Upper lobe of left lung (tissue), 6 donors: ENCODE measurements around the gene GRHL1. TPM values are rescaled to one million over a fixed set of nuclear protein-coding genes. Genes with fewer than 3 reads are reported as not detected.

Experiments
- ATAC-seq, 2 donors: fragments of 200-7000 bp; cut with Tn5 transposase; one replicate each; pipeline ENCODE4 v1.9.1; 2022; ENCODE audit warnings: mild to moderate bottlenecking in 2 of 2, moderate library complexity in 2 of 2; ENCODE audit not compliant: low FRiP score in 2 of 2
- DNase-seq, 2 donors: peaks; one replicate each; pipeline ENCODE4 v3.0.0-alpha.2; 2019 to 2020
- H3K27ac ChIP-seq, 4 donors: fragments of 200-600 bp; sonication (generic); one replicate each; pipeline ENCODE4 v1.5.1; 2016 to 2019
- H3K27me3 ChIP-seq, 4 donors: fragments of 200-600 bp; sonication (generic); one replicate each; pipeline ENCODE4 v1.5.1; 2017 to 2019
- H3K36me3 ChIP-seq, 4 donors: fragments of 200-600 bp; sonication (generic); one replicate each; pipeline ENCODE4 v1.5.1; 2016 to 2019
- H3K4me1 ChIP-seq, 4 donors: fragments of 200-600 bp; sonication (generic); one replicate each; pipeline ENCODE4 v1.5.1; 2018 to 2019
- H3K4me3 ChIP-seq, 4 donors: fragments of 200-600 bp; sonication (generic); one replicate each; pipeline ENCODE4 v1.5.1; 2017 to 2019; ENCODE audit warnings: mild to moderate bottlenecking in 2 of 4, moderate library complexity in 1 of 4
- H3K9me3 ChIP-seq, 4 donors: fragments of 200-600 bp; sonication (generic); one replicate each; pipeline ENCODE4 v1.5.1; 2018 to 2019
- CTCF ChIP-seq, 6 experiments: fragments of 450-650 bp in 4 of 6; fragments of 200-600 bp in 2 of 6; sonication (generic) in 2 of 6; IDR thresholded peaks; one replicate each; pipeline ENCODE4 v1.5.1; 2016 to 2019; ENCODE audit warnings: antibody characterized with exemption in 6 of 6
- EP300 ChIP-seq, 4 donors: sonication (generic); formaldehyde crosslinking; IDR thresholded peaks; one replicate each; pipeline ENCODE4 v1.5.1; 2017; ENCODE audit warnings: antibody characterized with exemption in 4 of 4, control low read depth in 2 of 4
- POLR2A ChIP-seq, 4 donors: fragments of 450-650 bp; IDR thresholded peaks; one replicate each; pipeline ENCODE4 v1.5.1; 2016 to 2017; ENCODE audit warnings: antibody characterized with exemption in 4 of 4, mild to moderate bottlenecking in 2 of 4
- POLR2AphosphoS5 ChIP-seq, 2 donors: sonication (generic); formaldehyde crosslinking; IDR thresholded peaks; one replicate each; pipeline ENCODE4 v1.5.1; 2017; ENCODE audit warnings: antibody characterized with exemption in 2 of 2
- WGBS, 2 donors: methylation state at CpG; one replicate each; pipeline ENCODE4 v1.1.5; 2017 to 2018; 5-methylcytosine and 5-hydroxymethylcytosine counted together
- total RNA-seq, 6 donors: library from RNA; depleted of rRNA in 4 of 6; stranded (reverse); fragments of >200 nt in 4 of 6; gene quantifications; one replicate each; pipeline versions ENCODE4 v1.1.0 to v1.2.1, GENCODE V29; 2016 to 2021
- donor health status: DM: no; HTN: no; CAD: no; lungs with moderate emphysema.
- donor health status: DM: no; HTN: yes; CAD: no; lungs with severe emphysema.

GRHL1 gene
- total RNA-seq, 6 donors from 2014 or later: 4.3 to 18.0 (median 10.1) TPM

DNA sequence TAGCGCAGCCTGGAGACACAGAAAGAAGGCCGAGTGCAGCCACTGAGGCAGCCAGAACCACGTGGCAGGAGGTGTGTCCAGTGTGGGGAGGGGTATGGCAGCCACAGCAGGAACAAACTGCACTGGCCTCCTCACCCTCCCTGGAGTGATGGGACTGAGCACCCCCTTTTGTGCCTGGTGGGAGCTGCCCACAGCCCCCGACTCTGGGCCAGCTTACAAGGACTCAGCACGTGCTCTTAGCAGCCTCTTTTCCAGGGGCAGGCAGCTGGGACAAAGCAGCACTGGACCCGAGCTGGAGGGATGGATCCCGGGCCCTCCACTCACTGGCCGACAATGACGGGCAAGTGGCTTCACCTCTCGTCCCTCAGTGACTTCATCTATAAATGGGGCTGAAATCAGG is 86.6 kb downstream of the GRHL1 start:
- no peak overlapping the region for H3K4me3 ChIP-seq
- ATAC-seq (no peak), DNase-seq (no peak)
- TF ChIP-seq CTCF (IDR thresholded peaks at IDR 0.05): no peak
- TF ChIP-seq POLR2AphosphoS5 (IDR thresholded peaks at IDR 0.05): no peak
- no peak for TF ChIP-seq POLR2A (IDR thresholded peaks at IDR 0.05)
- no peak for TF ChIP-seq EP300 (IDR thresholded peaks at IDR 0.05)
- H3K27ac ChIP-seq: peak overlapping the region; percentile 70 to 92 (median 84)
- WGBS, 2 donors: 82 to 89% methylated on average over 8 to 10 of the region's 10 CpGs
- peaks cover 63 to 83% (median 70%) of the 10 kb centered on the region in 4 donors for H3K4me1 ChIP-seq
- H3K36me3 ChIP-seq: no peaks in the 10 kb centered on the region
- H3K9me3 ChIP-seq: no peaks in the 10 kb centered on the region
- H3K27me3 ChIP-seq: no peaks in the 10 kb centered on the region

- H3K9me3 ChIP-seq: no peaks in the 10 kb centered on the region
- ATAC-seq (no peak), DNase-seq (no peak)
- H3K27me3 ChIP-seq: no peaks in the 10 kb centered on the region
- no peak for TF ChIP-seq EP300 (IDR thresholded peaks at IDR 0.05)
- H3K4me1 ChIP-seq: peaks cover 63 to 83% (median 70%) of the 10 kb centered on the region in 4 donors
- peak overlapping the region; percentile 70 to 92 (median 84) for H3K27ac ChIP-seq
- H3K4me3 ChIP-seq: no peak overlapping the region
- H3K36me3 ChIP-seq: no peaks in the 10 kb centered on the region
Measured at GRCh38 chr2:10038716-10039115, 87.2 kb downstream of the GRHL1 start.

DNA sequence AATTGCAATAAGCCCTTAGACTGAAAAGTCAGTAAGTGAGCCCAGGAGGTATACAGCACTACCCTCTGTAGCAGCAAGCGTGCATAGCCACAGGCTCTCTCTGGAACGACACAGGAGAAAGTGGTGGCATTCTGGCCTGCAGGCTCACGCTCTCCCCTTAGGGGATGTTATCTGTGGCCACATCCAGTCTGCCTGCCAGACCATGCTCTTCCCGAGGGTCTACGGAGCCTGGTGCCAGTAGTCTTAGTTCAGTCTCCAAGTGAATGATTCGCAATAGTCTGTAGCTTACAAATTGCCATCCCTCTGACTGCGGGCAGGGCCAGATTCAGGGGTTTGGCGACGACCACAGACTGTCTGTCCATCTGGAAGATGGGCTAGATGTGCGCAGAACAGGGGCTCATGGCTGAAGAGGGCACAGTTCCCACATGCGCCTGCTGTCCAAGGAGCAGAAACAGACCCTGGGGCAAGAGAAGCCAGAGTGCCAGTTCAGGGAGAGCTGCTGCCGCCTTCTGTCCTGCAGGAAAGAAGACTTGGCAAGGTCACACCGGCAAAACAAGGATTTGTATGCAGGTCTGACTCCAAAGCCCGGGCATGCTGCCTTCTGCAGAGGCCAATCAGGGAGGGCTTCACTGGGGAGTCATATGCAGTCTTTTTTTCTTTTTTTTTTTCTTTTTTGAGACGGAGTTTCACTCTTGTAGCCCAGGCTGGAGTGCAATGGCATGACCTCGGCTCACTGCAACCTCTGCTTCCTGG is 88.3 kb downstream of the GRHL1 start:
- 57 to 81% methylated on average over 5 to 16 of the region's 16 CpGs for WGBS, 2 donors
- TF ChIP-seq POLR2AphosphoS5 (IDR thresholded peaks at IDR 0.05) (no peak), EP300 (IDR thresholded peaks at IDR 0.05) (no peak), CTCF (IDR thresholded peaks at IDR 0.05) (no peak), POLR2A (IDR thresholded peaks at IDR 0.05) (no peak)
- H3K36me3 ChIP-seq: no peaks in the 10 kb centered on the region
- peak overlapping the region in 2 of 4 donors; percentile 38 to 92 for H3K27ac ChIP-seq
- H3K9me3 ChIP-seq: no peaks in the 10 kb centered on the region
- no peak for DNase-seq
- peaks cover 60 to 86% (median 68%) of the 10 kb centered on the region in 4 donors for H3K4me1 ChIP-seq
- no peak for ATAC-seq
- no peaks in the 10 kb centered on the region for H3K27me3 ChIP-seq
- H3K4me3 ChIP-seq: no peak overlapping the region

GRCh38 chr2:10041711-10042110 is 90.2 kb downstream of the GRHL1 start:
- H3K27me3 ChIP-seq: no peaks in the 10 kb centered on the region
- no peaks in the 10 kb centered on the region for H3K9me3 ChIP-seq
- TF ChIP-seq POLR2A (IDR thresholded peaks at IDR 0.05) (no peak), POLR2AphosphoS5 (IDR thresholded peaks at IDR 0.05) (no peak), CTCF (IDR thresholded peaks at IDR 0.05) (no peak), EP300 (IDR thresholded peaks at IDR 0.05) (no peak)
- DNase-seq (peak in 1 of 2 donors; percentile 68), ATAC-seq (no peak)
- peak overlapping the region in 1 of 4 donors; percentile 50 for H3K4me3 ChIP-seq
- peaks cover 0 to 8% (median 0%) of the 10 kb centered on the region in 4 donors for H3K36me3 ChIP-seq
- peak overlapping the region; percentile 91 to 96 (median 93) for H3K27ac ChIP-seq
- peaks cover 56 to 86% (median 59%) of the 10 kb centered on the region in 4 donors for H3K4me1 ChIP-seq
- WGBS, 2 donors: 87 to 89% methylated on average over 14 of the region's 14 CpGs

DNA sequence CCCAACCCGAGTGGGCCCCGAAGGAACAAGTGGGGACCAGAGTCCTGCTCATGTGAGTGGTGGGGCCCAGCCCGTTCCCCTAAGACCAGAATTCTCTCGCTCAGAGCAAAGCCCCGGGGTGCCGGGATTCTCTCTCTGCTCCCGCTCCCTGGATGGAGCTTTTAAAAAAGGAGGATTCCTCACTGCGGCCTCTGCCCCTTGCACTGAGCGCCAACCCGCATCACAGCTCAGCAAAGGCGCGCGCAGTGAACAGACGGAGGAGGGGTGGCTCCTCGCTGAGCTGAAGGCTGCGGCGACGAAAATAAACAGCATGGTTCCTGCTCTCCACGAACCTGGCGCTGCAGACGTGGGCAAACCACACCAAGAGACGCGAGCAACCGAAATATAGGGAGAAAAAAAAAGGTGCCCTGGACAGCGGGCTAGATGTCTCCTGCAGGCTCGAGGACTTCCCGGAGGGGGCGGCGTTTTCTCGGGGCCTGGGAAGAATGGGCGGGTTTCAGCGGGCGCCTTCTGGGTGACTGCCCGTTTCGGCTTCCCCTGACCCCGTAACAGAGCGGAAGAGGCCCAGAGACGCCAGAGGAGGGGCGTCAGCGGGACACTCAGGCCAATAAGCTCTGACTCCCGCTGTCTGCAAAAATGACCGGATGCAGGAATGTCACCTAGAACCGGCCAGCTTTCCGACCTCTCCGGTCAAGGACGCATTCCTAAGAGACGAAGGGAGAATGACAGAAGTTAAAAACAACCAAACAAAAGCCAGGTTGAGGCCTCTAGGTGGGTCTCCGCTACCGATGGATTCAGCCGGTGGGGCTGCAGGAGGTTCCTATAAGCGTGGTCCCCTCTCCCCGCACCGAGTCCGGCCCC is 91.0 kb downstream of the GRHL1 start:
- TF ChIP-seq EP300 (IDR thresholded peaks at IDR 0.05): peak in 2 of 4 donors; percentile 43 to 44
- peak; percentile 8 to 75 (median 48) for TF ChIP-seq POLR2A (IDR thresholded peaks at IDR 0.05)
- TF ChIP-seq CTCF (IDR thresholded peaks at IDR 0.05): peak; percentile 13 to 36 (median 24)
- peak; percentile 66 to 78 for TF ChIP-seq POLR2AphosphoS5 (IDR thresholded peaks at IDR 0.05)
- Histone ChIP-seq H3K27ac (peak overlapping the region; percentile 91 to 96 (median 93)), H3K4me3 (peak overlapping the region; percentile 34 to 72 (median 60)), H3K27me3 (no peaks in the 10 kb centered on the region), H3K9me3 (no peaks in the 10 kb centered on the region), H3K36me3 (peaks cover under 1 to 17% (median 5%) of the 10 kb centered on the region in 4 donors), H3K4me1 (peaks cover 48 to 86% (median 57%) of the 10 kb centered on the region in 4 donors)
- peak; percentile 70 for ATAC-seq
- DNase-seq: peak; percentile 88 to 89
- 15 to 22% methylated on average over 26 to 54 of the region's 54 CpGs for WGBS, 2 donors
